Measurements from ENCODE around the gene FGF12. TPM values are rescaled to one million over a fixed set of nuclear protein-coding genes. Genes with fewer than 3 reads are reported as not detected.
"Not testable (repeated sequence)": the region's sequence is repeated elsewhere in the genome, so short reads cannot be mapped to it uniquely, and the experiment has no call there.

The FGF12 gene
- total RNA-seq, 1 experiment from 2014 or later: not detected

- peak; percentile 72 for DNase-seq (ENCODE audit: low spot score)
Measured at GRCh38 chr3:192597506-192597905, 129.8 kb downstream of the FGF12 start.

- DNase-seq (ENCODE audit: low spot score): no peak
Measured at GRCh38 chr3:192578729-192579128, 148.6 kb downstream of the FGF12 start.

DNA sequence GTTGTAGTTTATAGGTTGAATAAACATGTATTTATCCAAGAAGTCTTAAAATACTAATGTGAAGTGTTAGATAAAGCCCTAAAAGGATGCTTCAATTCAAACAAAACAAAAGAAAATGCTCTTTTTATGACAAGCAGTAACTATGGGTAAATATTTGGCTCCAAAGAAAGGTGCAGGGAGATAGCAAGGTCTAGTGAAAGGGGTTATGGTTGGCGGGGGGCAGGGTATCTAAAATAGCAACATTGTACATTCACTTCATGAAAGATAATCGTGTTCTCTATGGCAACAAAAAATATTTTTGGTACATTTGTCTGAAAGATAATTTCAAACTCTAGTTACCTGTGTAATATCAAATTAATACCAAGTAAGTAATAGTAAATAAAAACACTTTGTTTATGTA lies 149.5 kb downstream of the FGF12 start:
- DNase-seq (ENCODE audit: low spot score): no peak

GRCh38 chr3:192577271-192577670 lies 150.1 kb downstream of the FGF12 start:
- no peak for DNase-seq (ENCODE audit: low spot score)

DNA sequence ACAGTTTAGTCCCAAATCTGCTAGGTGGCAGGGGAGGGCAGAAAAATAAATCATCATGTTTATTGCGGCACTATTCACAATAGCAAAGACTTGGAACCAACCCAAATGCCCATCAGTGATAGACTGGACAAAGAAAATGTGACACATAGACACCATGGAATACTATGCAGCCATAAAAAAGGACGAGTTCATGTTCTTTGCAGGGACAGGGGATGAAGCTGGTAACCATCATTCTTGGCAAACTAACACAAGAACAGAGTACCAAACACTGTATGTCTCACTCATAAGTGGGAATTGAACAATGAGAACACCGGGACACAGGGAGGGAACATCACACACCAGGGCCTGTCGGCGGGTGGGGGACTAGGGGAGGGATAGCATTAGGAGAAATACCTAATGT lies 150.6 kb downstream of the FGF12 start:
- not testable (repeated sequence) for DNase-seq (ENCODE audit: low spot score)

DNA sequence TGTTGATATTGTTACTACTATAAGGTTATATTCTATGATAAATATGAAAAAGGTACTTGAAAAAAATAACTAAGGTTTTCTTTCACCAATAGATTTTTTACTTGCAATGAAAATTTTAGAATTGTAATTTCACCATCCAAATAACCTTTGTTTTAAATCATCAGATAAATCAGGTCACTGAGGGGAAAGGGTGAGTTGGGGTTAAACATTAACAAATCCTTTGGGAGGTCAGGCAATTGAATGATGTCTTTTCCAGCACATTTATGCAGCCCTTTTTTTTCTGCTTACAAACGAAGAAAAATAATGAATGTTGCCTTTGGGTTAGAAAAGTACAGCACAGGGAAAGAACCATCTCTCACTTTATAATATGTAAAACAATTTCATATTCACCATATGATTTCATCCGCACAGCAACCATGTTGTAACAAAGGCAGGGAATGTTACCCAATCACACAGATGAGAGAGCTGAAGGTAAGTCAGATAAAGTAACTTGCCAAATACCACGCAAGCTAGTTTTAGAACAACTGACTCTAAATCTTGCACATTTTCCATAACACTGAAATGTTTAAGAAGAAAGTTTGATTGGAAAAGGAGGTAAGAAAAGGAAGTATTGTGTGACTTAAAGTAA lies 151.3 kb downstream of the FGF12 start:
- DNase-seq (ENCODE audit: low spot score): no peak

DNA sequence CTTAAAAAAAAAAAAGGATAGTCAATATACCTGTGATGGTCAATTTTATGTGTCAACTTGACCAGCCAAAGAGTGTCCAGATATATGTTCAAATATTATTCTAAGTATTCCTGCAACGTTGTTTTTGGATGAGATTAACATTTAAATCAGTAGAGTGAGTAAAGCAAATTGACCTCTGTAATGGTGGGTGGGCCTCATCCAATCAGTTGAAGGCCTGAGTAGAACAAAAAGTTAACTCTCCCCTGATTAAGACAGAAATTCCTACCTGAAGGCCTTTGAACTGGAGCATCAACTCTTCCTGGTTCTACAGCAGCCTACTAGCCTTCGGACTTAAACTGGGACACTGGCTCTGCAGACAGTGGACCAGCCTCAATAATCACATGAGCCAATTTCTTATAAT lies 154.1 kb downstream of the FGF12 start:
- DNase-seq (ENCODE audit: low spot score): no peak

- peak; percentile 31 for DNase-seq (ENCODE audit: low spot score)
Measured at GRCh38 chr3:192570821-192571791, 156.2 kb downstream of the FGF12 start.

GRCh38 chr3:192570315-192570714 lies 157.0 kb downstream of the FGF12 start:
- no peak for DNase-seq (ENCODE audit: low spot score)

DNA sequence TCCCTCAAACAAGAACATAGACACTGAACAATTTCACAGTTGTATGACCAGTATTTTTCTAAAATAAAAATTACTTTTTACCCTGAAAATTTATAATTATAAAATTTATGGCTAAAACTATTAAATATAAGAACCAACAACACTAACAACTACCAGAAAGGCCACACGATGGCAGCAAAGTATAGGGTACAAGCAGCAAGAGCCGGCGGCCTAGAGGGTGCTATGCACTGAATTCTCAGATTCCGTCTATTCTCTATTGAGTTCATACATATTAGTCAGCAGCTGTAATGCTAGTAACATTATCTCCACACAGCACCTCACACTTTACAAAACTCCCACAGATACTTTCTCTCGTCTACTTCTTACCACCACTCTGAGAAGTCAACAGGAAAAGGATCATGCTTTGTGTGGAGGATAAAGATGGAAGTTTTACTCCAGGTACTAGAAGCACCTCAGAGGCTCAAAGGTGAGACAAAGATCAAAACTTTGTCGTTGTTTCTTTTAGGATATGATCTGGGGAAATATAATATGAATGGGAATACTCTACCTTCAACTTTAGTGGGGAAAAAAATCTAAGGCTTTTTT lies 160.5 kb downstream of the FGF12 start:
- DNase-seq (ENCODE audit: low spot score): peak; percentile 82

GRCh38 chr3:192564611-192565010 lies 162.7 kb downstream of the FGF12 start:
- no peak for DNase-seq (ENCODE audit: low spot score)

DNA sequence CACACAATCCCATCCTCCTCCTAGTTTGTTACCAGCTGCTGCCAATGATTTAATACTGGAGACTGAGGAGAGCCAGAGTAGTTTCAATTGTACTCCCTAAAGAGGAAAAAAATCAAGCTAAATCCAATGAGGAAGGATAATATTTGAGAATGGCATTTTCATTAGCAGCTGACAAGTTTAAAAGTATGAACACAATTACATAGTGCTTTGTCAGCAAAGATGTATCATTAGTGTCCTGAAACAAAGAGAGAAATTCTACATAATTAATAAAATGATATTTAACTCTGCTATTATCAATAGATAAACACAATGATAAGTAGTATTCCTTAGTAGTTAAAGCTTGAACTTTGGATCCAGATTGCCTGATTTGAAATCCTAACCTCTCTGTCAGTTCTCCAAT lies 163.9 kb downstream of the FGF12 start:
- DNase-seq (ENCODE audit: low spot score): no peak

DNA sequence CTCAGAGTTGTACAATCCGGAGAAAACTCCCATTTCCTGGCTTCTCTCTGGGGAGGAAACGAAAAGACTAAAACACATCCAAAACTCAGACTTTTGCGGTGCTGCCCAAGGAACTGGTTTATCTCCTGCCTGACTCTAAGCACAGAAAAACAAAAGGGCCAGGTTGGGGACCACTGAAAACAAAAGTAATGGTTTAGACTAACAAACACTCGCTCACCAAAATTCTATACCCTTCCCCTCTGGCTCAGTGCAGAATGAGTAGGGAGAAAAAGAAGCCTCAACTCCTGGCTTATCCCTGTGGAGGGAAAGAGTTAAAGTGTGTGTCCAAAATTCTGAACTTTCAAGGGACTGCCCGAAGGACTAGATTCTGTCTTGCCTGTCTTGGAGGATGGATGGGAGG lies 173.6 kb downstream of the FGF12 start:
- no peak for DNase-seq (ENCODE audit: low spot score)

- no peak for DNase-seq (ENCODE audit: low spot score)
Measured at GRCh38 chr3:192550356-192550755, 177.0 kb downstream of the FGF12 start.

DNA sequence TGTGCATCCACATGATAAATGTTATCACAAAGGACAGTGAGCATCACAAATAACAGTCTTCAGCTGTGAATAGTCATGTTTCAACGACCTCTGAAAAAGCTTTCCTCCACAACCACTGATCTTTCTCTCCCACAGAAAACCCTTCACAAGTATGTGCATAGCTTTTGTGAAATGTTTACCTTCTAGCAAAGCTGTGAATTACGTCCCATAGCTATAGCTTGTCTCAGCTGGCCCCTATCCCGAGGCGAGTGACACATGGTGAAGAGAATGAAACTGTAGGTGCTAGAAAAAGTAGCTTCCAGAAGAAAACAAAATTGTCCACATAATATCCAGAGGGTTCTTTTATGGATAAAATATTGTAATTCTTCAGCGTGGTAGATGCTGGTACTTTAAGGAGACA lies 182.0 kb downstream of the FGF12 start:
- no peak for DNase-seq (ENCODE audit: low spot score)

DNA sequence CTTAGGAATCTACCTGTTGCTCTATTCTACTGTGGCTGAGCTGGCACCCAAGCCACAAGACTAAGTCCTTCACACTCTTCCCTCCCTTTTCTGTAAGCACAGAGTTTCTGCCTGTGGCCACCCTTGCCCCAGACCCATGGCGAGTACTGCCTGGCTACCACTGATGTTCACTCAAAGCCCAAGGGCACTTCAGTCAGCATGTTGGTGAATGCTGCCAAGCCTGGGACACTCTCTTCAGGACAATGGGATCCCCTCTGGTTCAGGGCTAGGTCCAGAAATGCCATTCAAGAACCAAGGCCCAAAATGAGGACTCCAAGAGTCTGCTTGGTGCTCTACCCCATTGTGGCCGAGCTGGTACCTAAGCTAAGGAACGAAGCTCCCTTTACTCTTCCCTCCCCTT lies 184.2 kb downstream of the FGF12 start:
- DNase-seq (ENCODE audit: low spot score): no peak

DNA sequence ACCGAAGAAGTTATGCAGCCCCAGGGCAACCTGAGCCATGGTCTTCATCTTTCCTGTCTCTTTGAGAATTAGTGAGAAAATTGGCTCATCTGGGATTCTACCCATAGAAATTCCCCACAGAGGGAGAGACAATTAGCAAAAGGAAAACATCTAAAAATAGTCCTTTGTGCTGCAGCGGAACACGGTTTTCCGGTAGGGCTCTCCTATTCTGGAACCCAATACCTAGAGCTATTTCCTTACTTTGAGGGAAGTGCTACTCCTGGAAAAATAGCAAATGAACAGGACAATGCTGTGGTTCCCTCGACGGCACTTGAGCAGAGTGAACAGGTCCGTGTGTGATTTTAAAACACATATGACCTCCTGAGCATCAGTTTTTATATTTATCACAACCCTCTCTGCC lies 210.5 kb downstream of the FGF12 start:
- DNase-seq (ENCODE audit: low spot score): no peak

GRCh38 chr3:192515664-192516045 lies 211.7 kb downstream of the FGF12 start:
- no peak for DNase-seq (ENCODE audit: low spot score)

DNA sequence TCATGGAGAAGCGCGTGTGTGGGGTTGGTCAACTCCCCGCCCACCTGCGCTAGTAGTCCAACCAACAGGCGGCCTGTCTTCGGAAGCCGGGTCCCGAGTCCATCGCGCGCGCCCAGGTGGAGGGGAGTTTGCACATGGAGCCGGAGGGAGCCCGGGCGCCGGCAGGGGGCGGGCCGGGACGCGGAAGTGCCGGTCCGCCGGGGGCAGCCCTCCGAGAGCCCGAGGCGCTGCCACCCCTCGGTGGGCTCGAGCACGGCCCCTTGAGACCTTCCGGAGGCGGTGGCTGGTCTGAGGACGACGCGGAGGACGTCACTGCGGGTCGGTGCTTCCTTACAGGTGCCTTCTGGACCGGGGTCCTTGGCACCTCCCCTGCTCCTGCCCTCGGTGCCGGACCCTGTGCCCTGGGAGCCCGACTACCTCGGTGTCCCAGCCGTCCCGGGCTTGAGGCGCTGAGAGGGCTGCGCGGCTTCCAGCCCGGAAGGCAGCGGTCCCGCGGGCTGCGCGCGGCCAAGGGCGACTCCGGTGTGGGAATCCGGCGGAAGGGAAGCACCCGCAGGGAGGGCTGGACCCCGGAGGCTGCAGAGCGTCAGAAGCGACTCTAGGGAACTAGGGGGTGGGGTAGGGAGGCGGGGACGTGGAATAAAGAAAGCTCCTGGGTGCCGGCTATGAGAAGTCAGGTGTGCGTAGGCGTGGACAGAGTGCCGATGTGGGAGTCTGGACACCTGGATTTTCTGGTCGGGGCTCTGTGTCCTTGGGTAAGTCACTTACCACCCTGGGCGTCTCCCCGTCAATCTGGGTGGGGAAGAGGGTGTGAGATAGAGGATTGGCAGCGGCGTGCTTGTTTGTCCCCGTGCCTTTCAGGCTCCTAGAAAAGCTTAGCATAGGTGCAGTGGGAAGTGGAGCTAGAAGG lies 212.3 kb downstream of the FGF12 start:
- DNase-seq (ENCODE audit: low spot score): no peak

DNA sequence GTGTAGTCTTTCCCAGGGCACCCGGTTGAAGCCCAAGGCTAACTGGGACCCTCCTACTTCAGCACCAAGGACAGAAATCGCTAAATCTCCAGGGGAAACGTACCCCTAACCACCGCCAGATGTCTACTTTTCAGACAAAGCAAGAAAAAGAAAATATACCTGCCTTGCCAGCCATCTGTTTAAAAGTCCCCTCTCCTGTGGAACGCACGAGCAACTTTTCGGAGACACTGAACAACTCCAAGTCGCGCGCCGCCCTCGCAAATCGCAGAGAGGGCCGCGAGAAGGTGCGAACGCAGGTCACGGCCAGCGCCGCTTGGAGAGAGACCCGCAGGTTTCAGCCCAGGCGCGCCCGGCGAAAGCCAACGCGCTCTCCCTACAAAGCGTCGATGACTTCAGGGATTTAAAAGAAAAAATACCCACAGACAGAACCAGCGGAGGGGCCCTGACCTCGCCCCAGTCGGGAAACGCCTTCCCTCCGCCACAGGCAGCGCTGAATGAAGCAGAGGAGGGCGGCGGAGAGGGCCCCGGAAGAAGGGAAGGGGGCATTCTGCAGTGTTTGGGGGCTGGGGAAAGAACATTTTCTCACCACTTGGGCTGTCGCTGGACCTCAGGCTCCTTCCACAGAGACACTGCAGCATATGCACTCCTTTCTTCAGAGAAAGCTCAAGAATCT lies 213.1 kb downstream of the FGF12 start:
- DNase-seq (ENCODE audit: low spot score): no peak

DNA sequence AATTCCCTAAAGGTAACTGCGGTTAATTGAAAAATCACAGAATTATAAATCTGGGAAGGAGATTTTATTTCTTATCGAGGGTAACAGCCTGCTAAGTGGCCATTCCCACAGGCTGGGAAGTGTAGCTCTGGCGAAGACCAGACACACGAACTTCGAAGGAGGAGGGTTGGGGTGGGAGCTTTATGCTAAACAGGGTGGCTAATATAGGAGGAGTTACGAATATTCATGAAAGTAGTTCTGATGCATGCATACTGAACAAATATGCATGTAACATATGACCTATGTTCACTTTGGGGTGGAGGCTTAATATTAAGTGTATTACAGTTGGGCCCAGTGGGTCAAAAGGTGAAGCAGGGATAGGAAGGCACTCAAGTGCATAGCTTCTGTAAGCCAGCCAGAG lies 221.6 kb downstream of the FGF12 start:
- DNase-seq (ENCODE audit: low spot score): no peak
